Activated CD4-positive, CD25-positive, alpha-beta regulatory T cell treated with anti-CD3 and anti-CD28 coated beads, Interleukin-2, amount 50 U/mL, for 72 hours (primary cell): Measurements from ENCODE around the gene SMIM10L1.

Experiments
- DNase-seq: peaks from one replicate; pipeline ENCODE4 v3.0.0; 2021

Gene SMIM10L1

GRCh38 chr12:11171145-11171968, at the start of gene SMIM10L1:
Gene SMIM10L1, plus strand, starts transcription at chr12:11171194. Its CDS starts 163 bp downstream, at chr12:11171357.
- peak; percentile 84 for DNase-seq

GRCh38 chr12:11130382-11130781, 40.6 kb upstream of the SMIM10L1 start:
- DNase-seq, result no peak

- DNase-seq, result no peak
These were observed 40.0 kb upstream of the SMIM10L1 start for GRCh38 chr12:11130999-11131398.

DNA sequence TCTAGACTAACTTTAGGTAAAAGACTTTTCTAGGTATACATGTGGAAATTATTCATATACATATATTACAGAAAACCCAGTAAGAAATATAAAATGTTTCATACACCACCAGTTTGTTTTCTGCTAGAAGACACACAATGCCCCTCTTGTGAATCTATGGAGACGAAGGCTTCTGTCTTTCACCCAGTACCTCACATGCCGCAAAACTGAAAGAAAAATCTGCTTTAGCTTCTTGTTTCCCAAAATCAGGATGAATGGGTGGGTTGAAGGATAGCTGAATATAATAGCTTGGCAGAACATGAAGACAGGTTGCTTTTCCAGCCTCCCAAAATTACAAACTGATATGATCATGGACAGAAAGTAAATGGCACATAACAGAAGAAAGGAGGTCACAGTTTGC, 37.8 kb upstream of the SMIM10L1 start:
- no peak for DNase-seq

DNA sequence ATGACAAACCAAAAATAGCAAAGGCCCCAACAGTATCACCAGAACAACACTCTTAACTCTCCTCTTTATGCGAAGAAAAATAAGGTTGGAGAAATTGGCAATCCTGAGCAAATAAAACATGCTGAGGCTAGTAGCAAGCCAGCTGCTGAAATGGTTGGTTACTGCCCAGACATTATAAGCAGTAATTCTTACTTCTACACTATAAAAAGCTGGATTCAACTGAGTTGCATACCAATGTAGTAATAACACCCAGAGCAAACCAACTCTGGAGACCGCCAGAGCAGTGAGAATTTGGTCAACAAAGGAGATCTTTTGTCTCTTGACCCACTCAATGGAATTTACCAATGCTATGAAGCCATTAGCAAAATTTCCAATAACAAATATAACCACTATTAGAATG, 37.2 kb upstream of the SMIM10L1 start:
- no peak for DNase-seq

GRCh38 chr12:11134305-11134704, 36.7 kb upstream of the SMIM10L1 start, which contains the start of gene TAS2R30:
Gene TAS2R30, minus strand, starts transcription at chr12:11134644. Its CDS starts 400 bp downstream, at chr12:11134244.
- DNase-seq, result no peak

GRCh38 chr12:11136075-11136474, 34.9 kb upstream of the SMIM10L1 start:
- DNase-seq, result no peak

GRCh38 chr12:11143352-11143751, 27.6 kb upstream of the SMIM10L1 start:
- DNase-seq, result no peak

DNA sequence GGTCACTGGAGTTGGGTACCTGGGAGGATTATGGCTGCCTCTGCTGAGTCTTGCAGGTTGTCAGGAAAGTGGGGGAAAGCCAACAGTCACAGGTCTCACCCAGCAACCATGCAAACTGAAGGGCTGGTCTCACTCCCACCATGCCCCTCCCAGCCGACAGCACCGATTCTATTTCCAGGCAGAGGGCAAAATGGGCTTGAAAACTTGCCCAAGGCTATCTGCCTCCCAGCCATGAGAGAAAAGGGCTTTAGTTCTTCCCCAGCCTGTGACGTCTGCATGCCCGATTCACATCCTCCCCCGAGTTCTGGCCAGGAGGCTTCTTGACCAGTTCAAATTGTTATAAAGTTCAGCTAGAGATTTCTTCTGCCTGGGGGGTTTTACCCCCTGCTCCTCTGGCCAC, 26.7 kb upstream of the SMIM10L1 start:
- no peak for DNase-seq

DNA sequence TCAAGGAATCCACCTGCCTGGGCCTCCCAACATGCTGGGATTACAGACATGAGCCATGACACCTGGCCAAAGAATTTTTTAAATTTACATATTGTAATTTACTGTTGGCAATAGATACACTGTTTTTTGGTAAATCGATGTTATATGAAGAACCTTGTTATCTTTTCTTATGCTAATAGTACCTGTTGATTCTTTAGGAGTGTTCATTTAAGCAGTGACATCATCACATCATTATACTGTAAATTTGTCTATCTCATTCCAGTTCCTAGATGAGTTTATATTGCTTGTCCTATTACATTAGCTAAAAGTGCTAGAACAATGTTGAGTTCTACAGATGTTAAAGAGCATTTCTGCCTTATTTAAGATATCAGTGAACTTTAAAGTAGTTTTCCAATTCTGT, 23.6 kb upstream of the SMIM10L1 start:
- no peak for DNase-seq

GRCh38 chr12:11150832-11151231, 20.2 kb upstream of the SMIM10L1 start:
- no peak for DNase-seq

GRCh38 chr12:11152725-11153124, 18.3 kb upstream of the SMIM10L1 start:
- no peak for DNase-seq

GRCh38 chr12:11154400-11154925, 16.5 kb upstream of the SMIM10L1 start:
- no peak for DNase-seq

GRCh38 chr12:11158885-11159444, 12.0 kb upstream of the SMIM10L1 start:
- no peak for DNase-seq

DNA sequence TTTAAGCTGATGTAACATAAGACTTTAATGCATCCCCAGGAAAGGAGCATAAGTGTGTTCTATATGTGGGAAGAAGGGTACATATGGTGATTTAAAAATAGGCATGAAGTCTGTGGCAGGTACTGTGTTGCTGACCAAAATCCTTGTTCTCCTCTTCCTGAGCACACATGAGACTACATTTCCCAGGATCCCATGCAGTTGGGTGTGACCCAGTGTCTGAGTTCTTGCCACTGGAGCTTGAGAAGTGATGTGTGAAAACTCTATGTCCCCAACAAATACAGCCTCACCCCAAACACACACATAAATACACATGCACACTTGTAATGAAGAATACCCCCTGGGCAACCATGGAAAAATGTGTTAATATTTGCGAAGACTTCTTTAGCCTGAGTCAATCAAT, 8.5 kb upstream of the SMIM10L1 start:
- no peak for DNase-seq

- no peak for DNase-seq
These were observed 6.6 kb upstream of the SMIM10L1 start for GRCh38 chr12:11164384-11164783.

- DNase-seq, result no peak
These were observed 4.7 kb upstream of the SMIM10L1 start for GRCh38 chr12:11166300-11166699.

- no peak for DNase-seq
These were observed 217 bp upstream of the SMIM10L1 start for GRCh38 chr12:11170810-11171144.

DNA sequence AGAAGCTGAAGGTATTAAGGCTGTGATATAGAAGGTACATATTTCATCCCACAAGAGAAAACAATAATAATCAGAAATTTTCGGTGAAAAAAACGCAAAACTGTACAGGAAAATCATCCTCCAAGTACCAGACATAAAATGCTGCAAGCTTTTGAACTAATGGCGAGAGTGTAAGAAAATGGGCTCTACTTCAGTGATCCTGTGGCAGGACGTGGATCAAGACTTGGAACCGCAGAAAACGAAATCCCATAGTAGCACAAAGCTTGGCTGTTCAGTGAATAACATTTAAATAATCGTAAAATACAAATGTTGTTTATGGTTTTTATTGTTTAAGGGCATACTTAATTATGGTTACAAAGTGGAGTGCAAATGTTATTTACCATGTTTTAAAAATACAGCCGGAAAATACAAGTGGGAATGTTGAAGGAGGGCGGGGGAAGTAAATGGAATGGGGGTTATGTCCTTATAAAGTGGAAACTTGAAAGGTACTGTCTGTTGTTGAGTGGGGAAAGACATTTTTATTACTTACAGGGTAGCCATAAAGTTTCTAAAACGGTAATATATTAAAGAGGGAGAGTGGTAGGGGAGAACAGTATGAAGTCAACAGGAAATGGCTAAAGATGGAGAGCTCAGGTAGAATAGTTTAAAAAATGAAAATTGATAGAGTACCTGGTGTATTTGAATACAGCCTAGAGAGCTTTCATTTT, 1.1 kb downstream of the SMIM10L1 start:
- no peak for DNase-seq

- no peak for DNase-seq
These were observed 3.0 kb downstream of the SMIM10L1 start for GRCh38 chr12:11174022-11174421.

DNA sequence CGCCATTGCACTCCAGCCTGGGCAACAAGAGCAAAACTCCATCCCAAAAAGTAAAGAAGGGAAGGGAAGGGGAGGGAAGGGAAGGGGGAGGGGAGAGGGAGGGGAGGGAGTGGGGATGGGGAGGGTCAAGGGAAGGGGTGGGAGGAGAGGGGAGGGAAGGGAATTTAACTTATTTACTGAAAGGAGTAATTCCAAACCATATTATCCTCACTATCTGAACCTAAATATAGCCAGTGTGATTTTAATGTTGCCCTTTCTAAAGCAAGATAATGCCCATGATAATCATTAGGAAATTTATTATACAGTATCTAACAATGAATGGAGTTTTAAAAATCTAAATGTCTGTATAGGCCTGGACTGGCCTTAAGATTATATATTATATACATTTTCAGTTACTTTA, 7.3 kb downstream of the SMIM10L1 start:
- DNase-seq, result no peak

DNA sequence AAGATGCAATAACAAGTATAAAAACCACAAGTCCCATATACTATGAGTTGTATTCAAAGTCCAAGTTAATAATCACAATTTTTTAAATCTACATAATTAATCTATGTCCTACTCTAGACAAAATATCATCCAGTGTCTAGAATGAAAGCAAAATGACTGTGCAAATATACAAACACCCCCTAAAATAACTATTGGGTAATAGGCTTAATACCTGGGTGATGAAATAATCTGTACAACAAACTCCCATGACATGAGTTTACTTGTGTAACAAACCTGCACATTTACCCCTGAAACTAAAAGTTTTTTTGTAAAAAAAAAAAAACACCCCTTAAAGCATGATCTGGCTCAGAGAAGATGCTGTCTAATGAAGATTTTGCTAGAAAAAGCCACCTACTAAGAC, 11.5 kb downstream of the SMIM10L1 start:
- no peak for DNase-seq

DNA sequence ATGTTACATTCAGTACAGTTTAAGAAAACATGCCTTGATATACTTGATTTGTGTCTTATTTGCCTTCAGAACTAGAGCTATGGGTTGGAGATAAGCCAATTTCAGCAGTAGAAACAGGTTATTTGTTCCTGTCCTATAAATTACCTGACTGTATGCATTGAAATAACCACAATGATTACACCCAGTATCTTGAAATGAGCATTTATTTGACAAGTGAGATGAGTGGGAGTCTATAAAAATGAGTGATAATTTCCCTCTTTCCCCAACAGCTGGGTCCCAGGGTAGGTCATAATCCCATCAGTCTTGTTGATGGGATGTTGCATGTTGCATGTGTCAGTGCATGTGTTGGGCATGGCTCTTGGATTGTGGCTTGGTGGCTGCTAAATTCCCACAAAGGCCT, 12.0 kb downstream of the SMIM10L1 start:
- no peak for DNase-seq

GRCh38 chr12:11186837-11187236, 15.8 kb downstream of the SMIM10L1 start, which contains the start of gene TAS2R42:
Gene TAS2R42, minus strand, starts transcription at chr12:11186937. Its CDS starts 0 bp downstream, at chr12:11186937.
- DNase-seq, result no peak
